GM19240 (cell line): ENCODE data around the gene AANAT.

Experiments
- DNase-seq: peaks from one replicate; pipeline ENCODE4 v3.0.0; 2011; ENCODE audit warnings: low spot score; ENCODE audit not compliant: insufficient read length

The AANAT gene

DNA sequence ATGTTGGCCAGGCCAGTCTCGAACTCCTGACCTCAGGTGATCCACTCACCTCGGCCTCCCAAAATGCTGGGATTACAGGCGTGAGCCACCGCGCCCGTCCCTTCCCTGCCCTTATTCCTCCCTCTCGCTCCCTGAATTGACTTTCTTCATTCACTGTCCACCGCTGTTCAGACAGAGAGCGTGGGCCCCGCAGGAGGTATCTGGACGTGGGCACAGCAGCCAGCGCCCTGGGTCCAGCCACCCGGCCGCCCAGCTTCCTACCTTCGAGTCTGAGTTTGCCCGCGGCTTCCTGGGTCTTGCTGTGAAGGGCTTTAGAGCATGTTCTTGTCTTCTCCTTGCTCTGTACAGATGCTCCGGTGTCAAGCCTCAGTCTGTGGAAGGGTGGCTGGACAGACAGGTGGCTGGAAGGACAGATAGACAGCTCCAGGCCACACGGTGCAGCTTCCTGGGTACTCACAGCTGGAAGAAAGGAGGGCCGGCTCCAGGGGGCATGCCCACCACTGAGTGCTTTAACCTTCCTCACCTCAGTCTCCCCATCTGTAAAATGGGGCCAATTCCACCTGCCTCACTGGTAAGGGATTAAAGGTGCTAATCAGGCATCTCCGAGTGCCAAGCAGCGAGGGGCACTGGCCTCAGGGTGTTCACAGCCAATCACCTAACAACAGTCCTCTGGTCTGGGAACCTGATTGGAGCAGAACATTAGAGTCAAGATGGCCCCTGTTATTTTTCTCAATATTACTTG, 20.2 kb downstream of the AANAT start:
- no peak for DNase-seq

DNA sequence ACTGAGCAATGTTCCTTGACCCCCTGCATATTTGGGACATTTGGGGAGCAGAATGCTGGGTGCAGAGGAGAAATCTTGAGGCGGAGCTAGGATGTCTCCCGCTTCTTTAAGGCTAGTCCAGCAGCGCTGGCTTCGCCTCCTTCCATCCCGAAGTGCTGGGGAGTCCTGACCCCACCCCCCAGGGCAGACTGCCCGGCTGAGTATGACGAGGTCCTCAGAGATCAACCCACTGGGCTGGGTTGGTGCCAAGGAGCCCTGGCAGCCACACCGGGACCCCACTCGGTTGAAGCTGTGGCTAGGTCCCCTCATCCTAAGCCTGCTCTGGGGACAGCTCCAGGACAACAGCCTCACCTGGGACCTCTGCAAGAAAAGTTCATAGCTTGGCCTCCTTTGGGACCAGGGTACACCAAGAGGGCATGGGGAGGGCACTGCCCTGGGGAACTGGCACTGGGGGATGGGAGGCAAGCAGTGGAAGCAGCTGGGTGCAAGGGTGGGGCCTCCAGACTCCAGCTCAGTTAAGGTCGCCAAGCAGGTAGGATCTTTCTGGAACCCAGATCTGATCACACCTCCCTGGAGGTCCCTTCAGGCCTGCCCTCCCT, 22.8 kb downstream of the AANAT start:
- no peak for DNase-seq

DNA sequence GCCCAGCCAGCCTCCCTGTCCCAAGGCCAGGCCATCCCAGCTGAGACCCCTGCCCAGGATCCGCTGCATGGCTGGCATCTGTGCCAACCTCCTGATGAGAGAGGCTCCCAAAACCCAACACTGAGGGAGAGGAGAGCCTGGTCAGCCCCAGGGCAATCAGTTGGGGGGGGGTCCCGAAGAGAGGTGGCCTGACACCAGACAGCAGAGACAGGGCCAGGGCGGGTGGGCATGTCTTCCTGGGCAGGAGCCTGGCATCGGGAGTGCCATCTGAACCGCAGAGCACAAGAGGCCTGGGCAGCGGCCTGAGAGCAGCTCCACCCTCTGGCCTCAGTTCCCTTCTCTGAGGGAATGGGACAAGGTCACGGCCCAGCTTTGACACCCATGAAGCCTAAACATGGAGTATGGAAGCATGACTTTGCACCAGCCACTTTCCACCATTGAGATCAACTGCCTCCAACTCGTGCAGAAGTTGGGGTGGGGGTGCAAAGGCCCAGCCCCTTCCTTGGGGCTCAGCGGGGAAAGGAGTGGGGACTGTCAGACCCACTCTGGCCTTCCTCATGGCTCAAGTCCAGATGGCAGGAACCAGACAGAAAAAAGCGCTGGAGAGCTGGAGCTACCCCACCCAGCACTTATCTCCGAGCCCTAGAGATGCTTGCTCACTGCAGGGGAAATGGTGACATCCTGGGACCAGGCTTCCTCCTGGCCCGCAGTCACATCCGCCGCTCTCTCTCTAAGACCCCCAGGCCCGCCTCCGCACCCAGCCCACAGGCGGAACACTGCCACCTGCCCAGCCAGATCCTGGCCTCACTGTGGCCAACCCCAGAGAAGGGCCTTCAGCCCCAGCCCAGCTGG, 24.1 kb downstream of the AANAT start:
- DNase-seq = no peak

DNA sequence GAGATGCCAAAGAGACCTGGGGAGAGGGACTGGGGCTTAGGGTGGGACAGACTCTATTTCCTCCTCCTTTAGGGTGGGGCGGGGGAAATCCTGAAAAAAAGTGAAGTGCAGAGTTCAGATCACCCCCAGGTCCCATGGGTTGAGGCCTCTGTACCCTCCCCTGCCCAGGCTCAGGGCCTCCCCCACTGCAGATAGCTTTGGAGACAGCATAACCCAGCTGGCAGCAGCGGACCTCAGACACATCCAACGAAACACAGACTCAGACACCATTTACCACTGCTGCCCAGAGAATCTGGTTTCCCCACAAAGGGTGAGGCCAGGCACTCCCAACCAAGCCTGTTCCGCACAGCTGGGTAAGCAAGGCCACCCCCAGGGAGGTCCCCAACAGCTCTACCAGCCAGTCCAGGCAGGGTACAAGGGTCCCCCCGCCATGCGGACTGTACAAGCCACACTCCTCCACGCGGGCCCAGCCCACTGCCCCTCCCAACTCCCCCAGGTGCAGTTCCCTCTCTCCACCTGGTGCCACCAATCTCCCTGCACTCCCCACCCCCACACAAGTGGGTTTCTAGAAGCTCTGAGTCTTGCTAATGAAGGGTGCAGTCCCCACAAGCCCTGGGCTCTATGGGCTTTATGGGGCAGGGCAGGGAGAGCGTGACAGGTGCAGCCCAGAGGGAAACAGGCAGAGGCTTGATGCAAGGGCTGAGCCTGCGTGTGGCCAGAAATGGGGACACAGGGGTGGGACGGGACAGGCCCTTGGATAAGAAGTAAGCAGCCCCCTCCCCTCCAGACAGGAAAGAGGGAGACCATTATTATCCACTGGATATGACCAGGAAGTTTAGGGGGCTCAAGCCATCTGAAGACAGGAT, 25.0 kb downstream of the AANAT start:
- no peak for DNase-seq

DNA sequence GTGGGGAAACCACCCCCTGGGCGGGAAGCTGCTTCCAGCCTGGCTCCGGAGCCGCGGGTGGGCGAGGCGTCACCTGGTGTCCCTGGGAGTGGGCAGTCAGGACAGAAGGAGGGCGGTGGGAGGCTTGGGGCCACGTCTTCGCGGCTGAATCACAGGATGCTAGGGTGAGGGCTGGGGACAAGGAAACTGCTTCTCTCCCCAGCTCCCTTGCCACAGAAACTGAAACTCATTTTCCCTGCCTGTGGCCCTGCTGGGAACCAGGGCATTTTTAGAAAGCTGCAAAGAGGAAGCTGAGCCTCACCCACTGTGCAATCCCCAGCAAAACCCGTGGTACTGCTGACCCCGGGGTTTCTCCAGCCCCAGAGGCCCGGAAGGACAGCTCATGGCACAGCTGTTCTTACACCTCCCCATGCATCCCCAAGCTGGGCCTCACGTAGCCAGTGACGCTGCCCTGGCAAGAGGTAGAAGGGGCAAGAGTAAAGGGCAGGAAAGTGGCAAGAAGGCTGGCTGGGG, 25.6 kb downstream of the AANAT start:
- no peak for DNase-seq

DNA sequence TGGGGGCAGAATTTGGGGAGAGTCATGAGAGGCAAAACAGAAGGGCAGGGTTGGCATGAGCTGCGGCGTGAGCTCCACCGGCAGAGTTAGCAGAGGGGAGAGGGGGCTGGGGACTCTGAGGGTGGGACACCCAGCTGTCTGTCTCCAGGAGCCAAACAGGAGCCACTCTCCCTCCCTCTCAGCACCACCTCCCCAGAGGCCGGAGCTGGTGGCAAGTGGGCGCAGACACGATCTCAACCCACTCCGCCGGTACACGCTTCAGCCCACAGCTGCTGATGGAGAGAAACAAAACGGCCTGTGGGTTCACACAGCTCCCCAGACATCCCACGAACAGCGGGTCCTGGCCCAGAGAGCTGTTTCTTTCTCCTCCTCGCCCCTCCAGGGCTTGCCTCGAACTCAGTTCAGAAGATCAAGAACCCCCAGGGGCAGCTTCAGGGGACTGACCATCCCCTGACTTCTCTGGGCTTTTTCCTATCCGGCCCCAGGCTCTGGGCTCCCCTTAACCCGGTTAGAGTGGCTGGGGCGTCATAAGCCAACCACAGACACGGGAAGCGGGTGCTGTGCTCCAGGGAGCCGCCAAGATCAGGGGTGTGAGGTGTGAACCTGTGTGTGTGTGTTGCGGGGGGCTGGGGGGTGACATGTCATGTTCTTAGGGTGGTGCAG, 26.2 kb downstream of the AANAT start:
- no peak for DNase-seq

DNA sequence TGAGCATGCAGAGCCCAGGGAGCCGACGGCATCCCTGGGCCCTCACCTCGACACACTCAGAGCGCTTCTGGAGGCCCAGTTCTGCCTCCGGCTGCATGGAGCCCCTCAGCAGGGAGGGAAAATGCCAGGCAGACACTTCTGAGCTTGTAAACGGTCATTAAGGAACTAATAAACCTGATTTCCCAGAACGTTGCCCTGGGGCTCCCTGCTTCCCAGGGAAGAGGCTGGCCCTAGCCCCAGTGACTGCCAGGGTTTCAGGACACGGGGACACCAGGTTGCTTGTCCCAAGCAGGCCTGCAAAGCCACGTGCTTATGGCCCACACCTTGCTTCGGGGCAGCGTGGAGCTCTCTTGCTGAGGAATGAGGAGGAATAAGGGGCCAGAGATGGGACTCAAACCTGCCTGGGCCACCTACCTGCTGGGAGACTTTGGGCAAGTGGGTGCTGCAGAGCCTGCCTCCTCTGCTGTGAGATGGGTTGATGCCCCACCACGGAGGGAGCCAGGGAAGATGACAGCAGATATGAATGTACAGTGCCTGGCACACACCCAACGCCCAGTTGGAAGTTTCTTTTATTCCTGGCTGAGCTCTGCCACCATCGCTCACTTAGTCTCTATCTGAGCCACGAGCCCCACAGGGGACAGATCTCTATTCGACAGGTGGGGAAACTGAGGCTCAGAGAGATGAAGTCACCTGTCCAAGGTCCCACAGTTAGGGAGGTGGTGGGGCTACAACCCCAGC, 28.4 kb downstream of the AANAT start:
- no peak for DNase-seq

DNA sequence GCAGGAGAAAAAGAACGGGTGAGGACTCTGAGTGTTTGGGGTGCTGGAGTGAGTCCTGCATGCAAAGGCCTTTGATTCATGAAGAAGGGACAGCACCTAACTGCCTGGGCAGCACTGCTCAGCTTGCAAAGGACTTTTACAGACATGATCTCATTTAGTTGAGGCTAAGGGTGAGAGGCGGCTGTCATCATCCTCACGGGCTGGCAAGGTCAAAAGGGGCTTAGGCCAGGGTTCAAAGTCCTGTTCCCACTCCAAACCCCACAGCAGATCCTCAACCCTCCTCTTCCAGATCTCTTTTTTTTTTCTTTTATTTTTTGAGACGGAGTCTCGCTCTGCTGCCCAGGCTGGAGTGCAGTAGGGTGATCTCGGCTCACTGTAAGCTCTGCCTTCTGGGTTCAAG, 29.1 kb downstream of the AANAT start:
- no peak for DNase-seq

DNA sequence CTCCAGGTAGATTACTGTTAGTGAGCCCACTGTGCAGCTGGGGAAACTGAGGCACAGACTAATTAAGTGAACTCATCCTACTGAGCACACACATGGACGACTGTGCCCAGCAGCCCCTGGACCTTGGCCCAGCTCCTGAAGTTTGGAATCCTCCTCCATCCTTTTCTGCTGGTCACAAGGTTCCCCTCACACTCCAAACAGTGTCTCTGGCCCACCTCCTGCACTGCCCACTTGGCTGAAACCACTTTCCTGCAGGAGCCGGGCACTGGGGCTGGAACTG, 30.2 kb downstream of the AANAT start:
- no peak for DNase-seq

DNA sequence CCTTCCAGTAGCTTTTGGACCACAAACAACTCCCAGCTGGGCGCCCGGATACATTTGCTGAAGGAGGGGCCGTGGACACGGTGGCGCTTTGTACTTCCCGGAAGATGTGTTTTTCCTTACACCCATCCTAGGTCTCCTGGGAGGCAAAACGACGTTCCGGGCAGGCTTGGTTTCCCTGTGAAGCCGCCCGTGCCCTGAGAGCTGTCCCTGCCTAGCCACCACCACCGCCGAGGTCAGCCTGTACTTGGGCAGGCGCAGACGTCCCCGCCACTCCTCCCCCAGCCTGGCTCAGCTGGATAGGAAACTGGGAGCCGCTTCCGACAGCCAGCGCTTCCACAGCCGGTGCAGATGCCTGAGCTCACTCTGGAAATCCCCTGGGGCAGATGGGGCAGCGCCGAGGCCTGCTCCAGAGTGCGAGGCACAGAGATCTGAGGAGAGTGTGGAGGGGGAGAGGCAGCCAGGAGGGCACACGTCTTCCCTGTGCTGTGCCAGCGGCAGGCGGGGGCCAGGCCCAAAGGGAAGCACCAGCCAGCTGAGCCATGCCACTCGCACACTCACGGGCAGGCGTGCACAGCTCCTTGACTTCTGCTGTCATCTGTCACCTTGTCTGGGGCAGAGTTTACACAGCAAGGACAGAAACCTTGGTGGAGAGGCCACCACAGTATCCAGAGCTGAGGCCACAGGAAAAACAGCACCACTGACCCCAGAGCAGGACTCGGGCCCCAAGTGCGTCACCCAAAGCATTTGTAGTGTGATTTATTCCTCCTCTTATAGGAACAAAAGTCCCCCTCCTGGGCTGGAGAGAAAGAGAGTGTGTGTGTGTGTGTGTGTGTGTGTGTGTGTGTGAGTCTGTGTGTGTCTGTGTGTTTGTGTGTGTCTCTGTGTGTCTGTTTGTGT, 30.8 kb downstream of the AANAT start:
- no peak for DNase-seq

DNA sequence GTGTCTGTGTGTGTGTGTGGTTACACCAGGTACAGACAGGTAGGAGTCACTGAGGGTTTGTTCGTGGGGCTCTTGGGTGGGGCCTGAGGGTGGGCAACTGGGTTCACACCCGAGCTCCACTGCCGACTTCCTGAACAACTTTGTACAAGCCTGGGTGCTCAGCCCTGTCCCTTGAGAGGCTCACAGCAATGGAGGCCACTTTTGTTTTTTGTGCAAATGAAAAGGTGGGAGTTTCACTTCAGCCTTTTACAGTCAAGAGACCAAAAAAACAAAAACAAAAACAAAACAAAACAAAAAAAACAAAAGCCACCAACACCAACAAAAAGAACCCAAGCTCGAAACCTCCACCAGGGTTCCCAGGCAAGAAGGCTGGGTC, 31.5 kb downstream of the AANAT start:
- DNase-seq = no peak

DNA sequence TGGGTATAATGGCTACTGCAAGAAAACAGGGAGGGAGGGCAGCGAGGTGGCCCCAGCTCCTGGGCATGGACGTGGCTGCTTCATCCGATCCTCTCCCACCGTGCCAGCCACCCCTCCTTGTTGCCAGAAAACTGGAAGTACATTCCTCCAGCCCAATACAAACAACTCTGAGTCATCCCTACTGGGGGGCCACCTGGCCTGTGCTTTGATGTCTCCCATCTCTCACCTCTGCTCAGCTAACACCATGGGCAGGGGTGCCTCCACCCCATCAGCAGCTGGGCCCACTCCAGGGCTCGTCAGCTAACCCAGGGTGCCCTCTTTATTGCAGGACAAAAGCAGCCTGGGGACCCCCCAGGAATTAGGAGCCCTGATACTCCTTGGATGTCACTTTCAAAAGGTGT, 31.9 kb downstream of the AANAT start:
- DNase-seq = no peak

DNA sequence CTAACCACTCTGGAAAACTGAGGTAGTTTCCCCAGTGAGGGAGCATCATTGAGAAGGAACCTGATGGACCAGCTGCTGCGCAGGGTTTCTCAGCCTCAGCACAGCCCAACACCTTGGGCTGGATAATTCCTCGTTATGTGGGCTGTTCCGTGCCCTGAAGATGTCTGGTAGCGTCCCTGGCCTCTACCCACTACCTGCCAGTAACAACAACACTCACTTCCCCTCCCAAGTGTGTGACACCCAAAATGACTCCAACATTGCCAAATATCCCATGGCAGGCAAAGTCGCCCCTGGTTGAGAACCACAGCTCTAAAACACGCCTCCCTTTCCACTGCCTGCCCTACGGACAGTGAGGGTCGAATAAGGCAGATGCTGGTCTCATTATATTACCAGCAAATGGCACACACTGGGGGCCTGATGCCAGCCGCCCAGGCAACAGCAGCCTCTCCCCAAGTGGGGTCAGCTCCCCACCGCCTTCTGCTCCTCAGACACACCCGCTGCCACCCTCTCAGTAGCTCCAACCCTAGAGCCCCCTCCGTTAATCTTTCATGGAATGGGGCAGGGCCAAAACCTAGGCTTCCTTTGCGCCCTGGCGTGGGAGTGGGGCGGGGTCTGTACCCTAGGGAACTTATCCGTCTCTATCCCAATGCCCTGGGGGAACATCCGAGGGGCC, 32.8 kb downstream of the AANAT start:
- DNase-seq = no peak

DNA sequence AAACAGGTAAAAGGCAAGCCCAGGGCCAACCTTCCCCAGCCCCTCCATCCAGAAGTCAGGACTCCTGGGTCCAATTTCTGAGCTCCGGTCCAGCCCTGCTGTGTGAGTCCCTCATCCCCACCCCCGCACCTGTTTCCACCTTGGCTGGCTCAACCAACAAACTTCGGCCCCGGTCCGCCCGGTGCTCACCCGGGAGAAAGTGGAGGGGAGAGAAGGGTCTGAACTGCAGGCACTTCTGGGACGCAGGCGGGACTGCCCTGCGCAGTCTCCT, 33.3 kb downstream of the AANAT start:
- no peak for DNase-seq

DNA sequence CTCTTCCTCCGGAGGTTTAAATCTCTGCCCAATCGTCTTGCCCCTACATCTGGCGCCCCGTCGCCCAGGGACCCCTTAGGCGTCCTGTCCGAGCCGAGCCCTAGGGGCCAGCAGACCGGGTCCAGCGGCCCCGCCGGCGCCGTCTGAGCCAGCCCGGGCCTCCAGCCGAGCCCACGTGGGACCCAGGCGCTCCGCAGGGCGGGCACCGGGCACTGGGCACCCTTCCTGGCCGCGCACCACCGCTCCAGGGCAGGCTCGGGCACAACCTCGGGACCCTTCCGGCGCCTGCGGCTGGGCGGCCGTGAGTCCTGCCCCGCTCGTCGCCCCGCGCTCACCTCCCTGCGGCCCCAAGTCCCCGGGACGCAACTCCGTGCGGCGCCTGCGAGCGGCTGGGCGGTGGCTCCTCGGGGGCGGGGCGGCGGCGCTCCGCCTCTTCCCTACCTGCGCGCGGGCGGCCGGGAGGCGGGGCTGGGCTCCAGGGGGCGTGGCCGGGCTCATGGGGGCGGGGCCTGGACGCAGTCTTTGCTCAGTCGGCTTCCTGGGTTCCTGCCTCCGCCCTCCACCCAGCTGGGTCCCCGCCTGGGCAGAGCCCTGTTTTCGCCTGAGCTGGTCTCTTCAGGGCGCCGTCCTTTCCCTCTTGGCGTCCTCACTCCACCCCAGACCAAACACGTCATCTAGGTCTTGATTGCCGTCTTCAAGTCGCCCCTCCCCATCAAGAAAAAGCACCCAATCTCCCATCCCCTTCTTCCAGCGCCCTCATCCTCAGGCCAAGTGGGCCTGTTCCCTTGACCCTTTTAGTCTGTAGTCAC, 33.8 kb downstream of the AANAT start, which contains the start of gene RHBDF2:
RHBDF2 (minus strand) TSS at position 406 of the 809 bp plus-strand sequence. CDS start 19,899 bp downstream, outside the sequence.
- peak; percentile 79 for DNase-seq

DNA sequence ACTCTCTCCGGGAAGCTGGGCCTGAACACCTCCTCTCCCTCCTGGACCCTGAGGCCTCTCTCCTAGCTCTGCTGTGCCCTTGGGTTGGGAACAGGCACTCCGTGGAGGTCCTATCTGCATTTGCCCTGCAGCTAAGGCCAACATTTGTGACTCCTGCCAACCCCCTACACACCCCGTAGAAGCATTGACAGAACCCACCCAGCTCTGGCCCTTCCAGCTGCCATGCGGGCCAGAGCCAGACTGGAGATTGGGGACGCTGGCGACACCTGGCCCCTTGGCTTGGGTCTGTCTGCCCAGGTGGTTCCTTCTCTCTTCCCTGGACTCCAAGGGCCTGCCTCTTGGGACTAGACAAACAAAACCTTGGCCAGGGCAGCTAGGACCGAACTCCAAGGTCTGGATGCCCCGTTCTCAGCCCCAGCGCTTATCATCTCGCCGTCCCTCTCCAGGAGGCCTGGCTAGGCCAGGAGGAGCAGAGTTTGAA, 34.5 kb downstream of the AANAT start:
- no peak for DNase-seq

DNA sequence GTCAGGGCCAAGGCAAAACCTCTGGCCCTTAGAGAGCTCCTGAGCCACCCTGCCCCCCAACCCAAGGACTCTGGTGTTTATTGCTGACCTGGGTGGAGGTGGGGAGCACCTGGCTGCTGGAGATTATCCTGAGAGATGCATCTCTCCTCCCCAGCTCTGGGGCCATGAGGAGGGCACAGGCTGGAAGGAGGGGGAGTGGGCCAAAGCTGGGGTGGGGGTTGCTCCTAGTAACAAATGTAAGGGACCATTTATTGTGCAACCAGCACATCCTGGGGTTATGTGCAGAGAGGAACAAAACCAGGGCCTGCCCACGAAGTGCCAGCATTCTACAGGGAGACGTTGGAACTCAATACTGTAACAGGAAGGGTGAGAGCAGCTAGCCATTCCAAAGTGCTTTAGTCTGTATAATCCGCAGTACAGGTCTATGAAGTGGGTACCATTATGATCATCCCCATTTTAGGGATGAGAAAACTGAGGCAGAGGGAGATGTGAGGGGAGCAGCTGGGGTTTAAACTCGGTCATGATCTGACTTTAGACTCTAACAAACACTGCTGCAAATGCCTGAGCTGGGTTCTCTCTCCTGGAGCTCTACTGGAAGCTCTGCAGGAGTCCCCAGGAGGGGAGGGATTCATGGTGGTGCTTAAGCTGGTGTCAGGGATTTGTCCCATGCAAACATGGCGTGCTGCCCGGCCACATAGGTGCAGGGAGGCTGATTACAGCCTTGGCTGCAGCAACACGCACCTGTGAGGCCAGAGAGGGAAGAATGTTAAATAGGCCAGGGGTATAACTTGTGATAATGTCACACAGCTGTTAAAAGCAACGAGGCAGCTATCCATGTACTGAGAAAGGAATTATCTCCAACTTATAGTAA, 35.2 kb downstream of the AANAT start:
- no peak for DNase-seq
